Measurements from ENCODE around the gene VCX3B.
"Not testable (repeated sequence)": the region's sequence is repeated elsewhere in the genome, so short reads cannot be mapped to it uniquely, and the experiment has no call there.

VCX3B gene

GRCh38 chrX:8464530-8464929 is at the start of gene VCX3B:
Gene VCX3B, plus strand, starts transcription at chrX:8464830. Its CDS starts 621 bp downstream, at chrX:8465451.
- not testable (repeated sequence) for DNase-seq

DNA sequence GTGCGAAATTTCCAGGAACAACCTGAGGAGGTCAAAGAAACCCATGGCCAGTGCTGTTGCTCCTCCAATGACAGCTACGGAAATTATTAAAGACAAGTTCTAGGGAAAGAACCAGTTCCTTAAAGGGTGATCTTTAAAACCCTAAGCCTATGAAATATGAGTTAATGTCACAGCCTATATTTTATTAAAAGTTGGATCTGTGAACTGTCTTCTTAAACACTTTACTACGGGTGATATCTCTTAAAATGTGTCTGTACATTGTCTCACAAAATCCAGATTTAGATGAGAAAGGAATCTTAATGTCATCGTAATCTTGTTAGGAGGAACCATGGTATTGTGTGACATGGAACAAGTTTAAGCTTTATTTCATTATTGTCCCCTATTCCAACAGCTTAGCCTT is 46.3 kb upstream of the VCX3B start:
- no peak for DNase-seq

- DNase-seq: no peak
Measured at GRCh38 chrX:8424912-8425311, 39.7 kb upstream of the VCX3B start.

DNA sequence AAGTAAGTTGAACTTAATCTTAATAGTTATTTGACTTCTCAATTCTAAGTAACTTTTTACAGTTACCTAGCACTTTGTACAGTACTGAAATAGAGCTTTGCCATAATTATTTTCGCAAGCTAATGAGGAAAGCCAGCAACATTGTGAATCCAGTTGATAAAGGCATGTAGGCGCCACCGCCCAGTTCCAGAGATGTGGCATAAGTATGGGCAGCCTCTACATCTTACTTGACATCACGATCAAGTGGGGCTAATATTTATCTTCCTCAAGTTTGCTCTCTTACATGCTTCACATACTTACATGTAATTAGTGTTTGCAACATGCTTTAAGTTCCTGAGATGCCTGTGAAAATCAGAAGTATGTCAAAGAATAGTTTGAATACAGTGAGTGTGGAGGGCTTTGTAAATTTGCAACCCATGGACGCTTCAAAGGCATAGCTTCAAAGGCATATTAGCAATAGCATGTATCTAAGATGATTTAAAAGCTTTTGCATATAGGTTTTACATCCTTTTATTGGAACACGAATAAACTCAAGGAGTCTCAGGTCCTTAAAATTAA is 34.9 kb upstream of the VCX3B start:
- DNase-seq: no peak

- DNase-seq: no peak
Measured at GRCh38 chrX:8430444-8430843, 34.2 kb upstream of the VCX3B start.

- DNase-seq: no peak
Measured at GRCh38 chrX:8432396-8432795, 32.2 kb upstream of the VCX3B start.

DNA sequence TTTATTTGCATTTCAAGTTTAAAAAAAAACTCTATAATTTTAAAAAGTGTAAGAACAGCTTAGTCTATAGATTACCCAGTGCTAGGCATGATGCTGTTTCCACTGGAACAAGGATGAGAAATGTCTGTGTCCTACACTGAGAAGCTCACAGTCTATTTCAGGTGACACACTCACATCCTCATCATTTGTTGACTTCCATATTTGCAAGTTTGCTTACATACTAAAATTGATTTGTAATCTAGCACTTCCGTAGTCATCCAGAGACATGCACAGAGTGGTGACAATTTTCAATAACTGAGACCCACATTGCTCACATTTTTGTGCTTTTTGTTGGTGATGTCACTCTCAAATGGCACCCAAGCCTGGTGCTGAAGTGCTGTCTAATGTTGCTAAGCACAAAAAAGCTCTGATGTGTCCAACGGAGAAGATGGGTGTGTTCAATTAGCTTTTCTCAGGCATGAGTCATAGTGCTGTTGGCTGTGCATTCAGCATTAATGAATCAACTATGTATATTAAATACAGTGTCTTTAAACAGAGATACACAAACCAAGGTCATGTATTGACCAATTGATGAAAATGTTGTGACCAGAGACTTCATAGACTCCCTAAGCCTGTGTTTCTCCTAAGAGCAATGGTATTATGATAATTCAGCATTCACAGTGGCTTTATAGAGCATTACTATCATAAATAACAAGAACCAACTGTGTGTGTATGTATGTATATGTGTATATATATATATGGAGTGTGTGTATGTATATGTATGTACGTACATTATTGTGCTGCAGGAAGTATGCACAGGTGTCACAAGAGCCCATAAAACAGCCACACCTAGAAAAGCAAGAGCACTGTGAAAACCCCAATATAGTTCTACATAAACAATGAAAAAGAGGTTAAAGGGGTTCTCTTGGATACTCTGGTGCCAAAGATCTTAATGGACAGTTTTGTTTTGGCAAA is 31.2 kb upstream of the VCX3B start:
- no peak for DNase-seq

- DNase-seq: no peak
Measured at GRCh38 chrX:8447368-8447767, 17.3 kb upstream of the VCX3B start.

- not testable (repeated sequence) for DNase-seq
Measured at GRCh38 chrX:8452343-8452742, 12.3 kb upstream of the VCX3B start.

- no peak for DNase-seq
Measured at GRCh38 chrX:8453611-8454010, 11.0 kb upstream of the VCX3B start.

DNA sequence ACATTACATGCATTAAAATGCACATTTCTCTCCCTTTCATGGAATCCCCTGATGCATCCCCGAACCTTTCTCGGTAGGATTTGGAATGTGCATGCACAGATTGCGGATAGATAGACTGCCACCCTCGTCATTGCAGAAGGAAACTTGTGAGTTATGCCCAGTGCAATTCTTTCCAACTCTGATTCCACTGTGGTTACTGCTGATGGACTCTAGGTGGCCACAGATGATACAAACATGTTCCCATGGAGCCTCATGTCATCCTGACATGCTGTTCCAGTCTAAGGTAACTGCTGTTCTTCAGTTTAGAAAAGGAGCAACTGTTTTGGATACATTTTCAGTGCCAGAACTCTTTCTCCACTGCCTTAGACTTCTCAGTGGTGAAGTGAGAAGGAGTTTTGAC is 9.1 kb upstream of the VCX3B start:
- DNase-seq: no peak

DNA sequence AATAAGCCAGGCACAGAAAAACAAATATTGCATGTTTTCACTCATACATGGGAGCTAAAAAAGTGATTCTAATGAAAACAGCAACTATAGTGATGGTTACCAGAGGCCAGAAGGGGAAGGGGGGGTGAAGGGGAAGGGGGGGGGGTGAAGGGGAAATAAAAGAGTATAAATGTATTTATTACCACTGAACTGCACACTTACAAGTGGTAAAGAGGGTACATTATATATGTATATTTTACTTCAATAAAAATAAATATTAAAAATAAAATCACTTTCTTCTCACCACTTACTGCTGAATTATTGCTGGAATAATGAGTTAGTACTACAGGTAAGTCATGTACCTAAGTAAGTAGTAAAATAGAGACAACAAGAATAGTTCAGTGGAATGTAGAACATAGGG is 2.1 kb upstream of the VCX3B start:
- DNase-seq: no peak

- DNase-seq: no peak
Measured at GRCh38 chrX:8484360-8484949, 19.8 kb downstream of the VCX3B start.

DNA sequence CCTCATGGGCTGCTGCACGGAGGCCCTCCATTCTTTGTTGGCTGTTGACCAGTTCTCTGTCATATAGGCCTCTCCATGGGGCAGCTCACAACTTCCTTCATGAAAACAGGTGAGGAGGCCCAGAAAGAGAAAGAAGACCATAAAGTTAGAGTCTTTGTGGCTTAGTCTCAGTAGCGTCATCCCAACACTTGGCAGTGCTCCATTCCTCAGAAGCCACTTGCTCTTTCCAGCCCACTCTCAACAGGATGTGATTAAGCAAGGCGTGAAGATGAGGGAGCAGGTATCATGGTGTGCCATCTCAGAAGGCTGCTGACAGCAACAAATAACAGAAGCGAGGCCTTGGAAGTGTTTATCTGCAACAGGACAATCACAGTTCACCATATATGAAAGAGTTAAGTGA is 30.4 kb downstream of the VCX3B start:
- DNase-seq: not testable (repeated sequence)

GRCh38 chrX:8500203-8500602 is 35.6 kb downstream of the VCX3B start:
- DNase-seq: no peak

DNA sequence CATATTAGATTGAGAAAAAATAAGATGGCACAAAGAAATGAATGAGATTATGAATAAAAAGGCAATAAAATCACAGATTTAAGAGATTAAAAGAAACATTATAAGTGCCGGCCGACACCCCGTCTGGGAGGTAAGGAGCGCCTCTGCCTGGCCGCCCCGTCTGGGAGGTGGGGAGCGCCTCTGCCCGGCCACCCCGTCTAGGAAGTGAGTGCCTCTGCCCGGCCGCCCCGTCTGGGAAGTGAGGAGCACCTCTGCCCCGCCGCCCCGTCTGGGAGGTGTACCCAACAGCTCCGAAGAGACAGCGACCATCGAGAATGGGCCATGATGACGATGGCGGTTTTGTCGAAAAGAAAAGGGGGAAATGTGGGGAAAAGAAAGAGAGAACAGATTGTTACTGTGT is 37.5 kb downstream of the VCX3B start:
- DNase-seq: not testable (repeated sequence)

DNA sequence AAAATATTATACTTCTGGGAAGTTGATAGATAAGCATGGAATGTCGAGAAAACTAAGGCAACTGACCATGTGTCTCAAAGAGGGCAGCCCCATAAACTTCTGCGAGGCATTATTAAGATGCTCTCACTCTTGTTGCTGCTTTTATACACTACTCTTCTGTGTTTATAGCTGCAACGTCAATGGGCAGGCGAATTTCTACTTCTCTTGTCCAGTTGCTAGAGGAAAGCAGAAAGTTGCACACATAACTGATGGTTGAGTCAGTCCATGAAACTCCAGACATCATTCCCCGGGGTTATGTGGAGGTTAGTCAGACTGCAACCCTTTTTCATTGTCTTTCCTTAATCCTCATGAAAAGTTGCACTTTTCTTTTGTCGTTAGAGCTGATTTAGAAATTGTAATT is 39.8 kb downstream of the VCX3B start:
- no peak for DNase-seq
